IPS-18c (cell line): Measurements from ENCODE around the gene LONRF2.

ENCODE experiments used
- H3K4me3 ChIP-seq: 2 replicates; pipeline ENCODE4 v1.7.0; 2013; ENCODE audit warnings: low read depth, mild to moderate bottlenecking, low read length, moderate library complexity; ENCODE audit not compliant: insufficient read depth
- H3K9me3 ChIP-seq: one replicate; pipeline ENCODE4 v1.6.1; 2013; ENCODE audit warnings: mild to moderate bottlenecking, low read length, moderate library complexity; ENCODE audit not compliant: control insufficient read depth, insufficient read depth

The LONRF2 gene

DNA sequence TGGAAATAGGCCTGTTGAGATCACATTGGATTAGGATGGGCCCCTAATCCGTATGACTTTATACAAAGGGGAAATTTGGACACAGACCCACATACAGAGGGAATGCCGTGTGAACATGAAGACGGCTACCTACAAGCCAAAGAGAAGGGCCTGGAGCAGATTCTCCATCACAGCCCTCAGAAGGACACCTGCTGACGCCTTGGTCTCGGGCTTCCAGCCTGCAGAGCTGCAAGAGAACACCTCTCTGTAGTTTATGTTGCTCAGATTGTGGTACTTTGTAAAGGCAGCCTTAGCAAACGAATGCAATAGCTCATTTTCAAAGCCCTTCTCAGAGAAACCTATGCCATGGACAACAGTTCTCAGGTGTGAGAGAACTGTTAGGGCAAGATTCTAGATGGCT lies 86.1 kb downstream of the LONRF2 start:
- Histone ChIP-seq H3K4me3 (no peak overlapping the region), H3K9me3 (no peaks in the 10 kb centered on the region)

DNA sequence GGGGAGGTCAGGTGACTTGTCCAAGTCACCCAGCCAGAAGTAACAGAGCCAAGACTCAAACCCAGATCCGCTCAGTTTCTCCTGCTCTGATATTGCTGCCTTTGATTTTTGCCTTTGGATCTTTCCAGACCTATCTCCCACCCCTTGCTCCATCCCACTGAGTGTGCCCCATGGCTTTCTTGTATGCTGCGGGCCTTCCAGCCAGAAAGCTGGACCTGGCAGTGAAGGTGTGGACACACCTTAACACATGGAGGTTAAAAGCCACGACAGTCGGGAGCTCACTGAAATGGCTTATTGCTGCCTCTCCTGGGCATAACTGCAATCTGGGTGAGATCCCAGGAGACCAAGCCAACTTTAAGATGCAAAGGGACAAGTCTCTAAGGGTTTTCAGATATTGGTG lies 86.7 kb downstream of the LONRF2 start:
- no peak overlapping the region for H3K4me3 ChIP-seq

DNA sequence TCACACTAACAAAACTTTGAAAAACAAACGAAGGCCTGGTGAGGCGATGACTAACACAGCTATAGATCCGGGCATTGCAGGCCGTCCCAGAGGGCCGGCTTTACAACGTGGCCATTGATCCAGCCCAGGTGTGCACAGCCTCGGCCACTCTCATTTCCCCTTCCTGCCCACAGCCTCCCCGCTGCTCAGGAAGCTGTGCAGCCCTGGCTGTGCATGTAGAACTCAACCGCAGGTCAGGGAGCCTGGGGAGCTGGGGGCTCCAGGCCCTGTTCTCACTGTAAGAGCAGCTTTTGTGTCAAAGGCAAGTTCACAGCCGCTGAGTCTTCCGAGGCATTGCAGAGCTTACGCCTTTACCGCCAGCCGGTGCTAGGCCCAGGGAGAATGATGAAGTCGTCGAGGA lies 87.2 kb downstream of the LONRF2 start:
- Histone ChIP-seq H3K9me3 (no peaks in the 10 kb centered on the region), H3K4me3 (no peak overlapping the region)

More for the DNA sequence above, 86.7 kb downstream of the LONRF2 start:
- no peaks in the 10 kb centered on the region for H3K9me3 ChIP-seq

DNA sequence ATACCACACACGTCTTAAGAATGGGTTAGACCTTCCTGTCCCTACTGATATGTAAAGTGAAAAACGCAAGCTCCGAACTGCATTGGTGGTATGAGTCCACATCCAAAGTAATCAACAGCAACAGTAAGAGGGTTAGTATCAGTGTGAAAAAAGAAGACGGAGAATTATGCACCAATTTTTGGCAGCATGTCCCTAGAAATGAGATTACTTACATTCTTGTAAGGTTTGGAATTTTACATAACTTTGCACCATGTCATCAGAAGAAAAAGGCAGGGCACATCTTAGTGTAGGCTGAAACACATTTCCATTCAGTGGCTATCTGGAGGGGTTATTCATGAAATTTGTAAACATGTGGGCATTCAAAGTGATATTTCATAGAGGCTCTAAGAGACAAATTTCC lies 88.2 kb downstream of the LONRF2 start:
- Histone ChIP-seq H3K9me3 (no peaks in the 10 kb centered on the region), H3K4me3 (no peak overlapping the region)

DNA sequence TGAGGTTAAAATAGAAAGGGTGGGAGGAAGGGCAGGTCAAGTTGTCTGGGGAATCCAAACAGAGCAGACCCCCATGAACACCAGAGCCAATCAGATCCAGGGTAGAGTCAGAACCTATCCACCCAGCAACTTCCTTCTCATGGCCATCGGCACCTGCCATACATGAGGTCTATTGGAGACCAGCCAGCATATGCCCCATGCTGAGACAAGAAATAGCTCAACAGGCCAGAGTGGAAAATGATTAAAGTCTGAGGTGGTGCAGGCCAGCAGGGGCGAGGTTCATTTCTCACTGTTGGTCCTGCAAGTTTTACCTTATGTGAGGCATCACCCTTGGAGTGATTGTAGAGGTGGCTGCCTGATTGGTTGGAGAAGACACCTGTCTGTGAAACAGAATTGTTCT lies 89.2 kb downstream of the LONRF2 start:
- no peaks in the 10 kb centered on the region for H3K9me3 ChIP-seq
- H3K4me3 ChIP-seq, result no peak overlapping the region

DNA sequence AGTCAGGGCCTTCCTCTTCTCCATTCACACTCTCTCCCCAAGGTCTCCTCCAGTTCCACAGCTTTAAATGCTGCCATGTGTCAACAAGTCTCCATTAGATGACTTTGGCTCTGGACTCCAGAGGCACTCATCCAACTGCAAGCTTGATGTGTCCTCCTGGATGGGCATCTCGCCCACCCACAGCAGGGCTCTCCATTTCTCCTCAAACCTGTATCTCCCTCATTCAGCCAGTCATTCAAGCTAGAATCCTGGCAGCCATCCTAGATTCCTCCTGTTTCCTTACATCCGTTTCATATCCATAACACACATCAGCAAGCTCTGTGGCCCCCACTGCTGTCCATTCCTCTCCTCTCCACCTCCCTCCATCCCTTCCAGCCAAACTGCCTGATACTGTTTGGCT lies 91.5 kb downstream of the LONRF2 start:
- Histone ChIP-seq H3K9me3 (no peaks in the 10 kb centered on the region), H3K4me3 (no peak overlapping the region)

DNA sequence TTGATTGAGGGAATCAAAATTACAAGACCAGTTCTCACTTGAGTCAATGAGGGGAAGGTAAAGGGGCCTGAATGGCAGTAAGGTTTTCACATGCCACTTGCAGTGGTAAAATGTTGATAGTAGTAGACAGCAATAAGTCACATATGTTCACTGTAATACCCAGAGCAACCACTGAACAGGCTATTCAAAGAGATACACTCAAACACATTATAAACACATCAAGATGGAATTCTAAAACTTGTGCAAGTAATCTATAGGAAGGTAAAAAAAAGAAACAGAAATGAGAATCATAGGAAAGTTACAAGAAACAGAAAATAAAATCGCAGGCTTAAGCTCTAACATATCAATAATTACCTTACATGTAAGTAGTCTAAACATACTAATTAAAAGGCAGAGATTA lies 93.3 kb downstream of the LONRF2 start:
- Histone ChIP-seq H3K9me3 (no peaks in the 10 kb centered on the region), H3K4me3 (no peak overlapping the region)

DNA sequence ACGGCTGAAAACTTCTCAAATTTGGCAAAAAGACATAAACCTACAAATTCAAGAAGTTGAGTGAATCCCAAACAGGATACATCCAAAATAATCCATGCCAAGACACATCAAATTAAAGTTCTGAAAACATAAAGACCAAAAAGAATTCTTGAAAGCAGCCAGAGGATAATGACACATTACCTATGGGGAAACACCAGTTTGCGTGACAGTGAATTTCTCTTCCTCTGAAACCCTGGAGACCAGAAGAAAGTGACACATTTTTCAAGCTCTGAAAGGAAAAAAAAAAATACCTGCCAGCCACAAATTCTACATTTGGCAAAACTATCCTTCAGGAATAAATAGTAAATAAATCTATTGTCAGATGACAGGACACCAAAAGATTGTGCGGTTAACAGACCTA lies 93.9 kb downstream of the LONRF2 start:
- Histone ChIP-seq H3K4me3 (no peak overlapping the region), H3K9me3 (no peaks in the 10 kb centered on the region)

DNA sequence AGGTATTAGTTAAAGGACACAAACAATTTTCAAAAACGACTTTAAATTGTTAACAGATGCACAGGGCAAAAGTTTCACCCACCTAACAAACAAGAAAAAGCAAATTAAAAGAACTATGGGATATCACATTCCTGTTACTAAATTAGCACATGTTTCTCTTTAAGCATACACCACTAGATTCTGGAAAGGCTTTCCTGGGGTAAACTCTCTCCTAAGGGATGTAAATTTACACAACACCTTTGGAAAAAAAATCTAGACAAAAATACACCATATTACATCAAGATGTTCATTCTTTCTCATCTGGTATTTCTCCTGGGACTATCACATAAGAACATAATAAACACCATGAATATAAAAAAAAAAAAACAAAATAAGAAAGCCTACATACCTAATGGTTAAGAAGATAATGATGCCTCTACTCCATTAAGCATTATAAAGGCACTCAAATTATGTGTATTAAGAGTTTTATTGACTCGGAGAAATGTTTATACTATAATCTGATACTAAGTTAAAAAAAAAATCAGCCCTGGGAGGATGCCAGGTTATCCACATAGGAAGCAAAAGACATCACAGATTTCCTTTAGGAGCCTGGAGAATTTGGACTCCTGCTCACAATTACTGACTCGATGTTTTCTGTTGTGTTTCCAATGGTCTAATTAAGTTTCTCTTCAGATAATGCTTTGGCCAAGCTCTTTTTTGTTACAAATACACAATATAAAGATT lies 97.2 kb downstream of the LONRF2 start:
- no peaks in the 10 kb centered on the region for H3K9me3 ChIP-seq
- no peak overlapping the region for H3K4me3 ChIP-seq

DNA sequence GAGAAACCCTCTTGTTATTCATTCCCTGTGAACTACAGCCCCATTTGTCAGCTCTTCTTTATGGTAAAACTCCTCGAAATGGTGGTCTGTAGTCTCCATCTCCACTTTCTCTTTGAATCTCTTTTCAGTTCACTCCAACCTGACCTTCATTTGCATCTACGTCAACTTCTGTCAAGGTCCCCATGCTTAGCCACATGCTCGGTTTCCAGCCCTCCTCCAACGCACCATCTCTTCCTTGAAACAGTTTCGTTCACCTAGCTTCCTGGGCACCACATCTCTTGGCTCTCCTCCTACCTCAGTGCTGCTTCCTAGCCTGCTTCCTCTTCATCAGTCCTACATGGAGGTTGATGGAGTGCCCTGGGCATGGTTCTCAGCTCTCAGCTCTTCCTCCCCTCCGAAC lies 98.8 kb downstream of the LONRF2 start:
- H3K9me3 ChIP-seq, result no peaks in the 10 kb centered on the region
- H3K4me3 ChIP-seq, result no peak overlapping the region
